HG03342 (cell line): ENCODE measurements around the gene TMEM138.

Experiments
- ATAC-seq: cut with Tn5 transposase; IDR thresholded peaks from one replicate; pipeline ENCODE4 v1.9.1; 2021; ENCODE audit warnings: mild to moderate bottlenecking, moderate library complexity; ENCODE audit not compliant: unreplicated experiment

TMEM138 gene

GRCh38 chr11:61341706-61342105 lies 20.5 kb upstream of the TMEM138 start:
- no peak for ATAC-seq

- ATAC-seq: no peak
Observed at GRCh38 chr11:61342207-61342803, 19.9 kb upstream of the TMEM138 start.

GRCh38 chr11:61343792-61344745 lies 18.1 kb upstream of the TMEM138 start:
- ATAC-seq: no peak

- no peak for ATAC-seq
Observed at GRCh38 chr11:61345170-61345610, 17.0 kb upstream of the TMEM138 start.

- ATAC-seq: no peak
Observed at GRCh38 chr11:61345954-61346843, 16.0 kb upstream of the TMEM138 start.

- no peak for ATAC-seq
Observed at GRCh38 chr11:61347916-61348461, 14.2 kb upstream of the TMEM138 start.

GRCh38 chr11:61349189-61349751 lies 12.9 kb upstream of the TMEM138 start:
- ATAC-seq: no peak

GRCh38 chr11:61349916-61350315 lies 12.3 kb upstream of the TMEM138 start:
- no peak for ATAC-seq

- no peak for ATAC-seq
Observed at GRCh38 chr11:61350336-61350735, 11.8 kb upstream of the TMEM138 start.

GRCh38 chr11:61350803-61351202 lies 11.4 kb upstream of the TMEM138 start:
- ATAC-seq: no peak

GRCh38 chr11:61352038-61352437 lies 10.1 kb upstream of the TMEM138 start:
- no peak for ATAC-seq

GRCh38 chr11:61353131-61354067 lies 8.8 kb upstream of the TMEM138 start:
- no peak for ATAC-seq

GRCh38 chr11:61354208-61354607 lies 8.0 kb upstream of the TMEM138 start:
- no peak for ATAC-seq

GRCh38 chr11:61356706-61357105 lies 5.5 kb upstream of the TMEM138 start:
- ATAC-seq: no peak

GRCh38 chr11:61357233-61357893 lies 4.8 kb upstream of the TMEM138 start:
- peak; percentile 58 for ATAC-seq

GRCh38 chr11:61357894-61358239 lies 4.3 kb upstream of the TMEM138 start:
- ATAC-seq: no peak

- no peak for ATAC-seq
Observed at GRCh38 chr11:61358566-61358965, 3.6 kb upstream of the TMEM138 start.

GRCh38 chr11:61359516-61359915 lies 2.7 kb upstream of the TMEM138 start:
- no peak for ATAC-seq

GRCh38 chr11:61361237-61361740 lies 885 bp upstream of the TMEM138 start:
- no peak for ATAC-seq
